Gastroesophageal sphincter (tissue), 3 donors: ENCODE measurements around the gene ARIH1.
"Not testable (repeated sequence)": the region's sequence is repeated elsewhere in the genome, so short reads cannot be mapped to it uniquely, and the experiment has no call there.

Experiments used
- POLR2A ChIP-seq, 2 donors: fragments of 450-650 bp; IDR thresholded peaks; one replicate each; pipeline ENCODE4 v1.6.1; 2017; ENCODE audit warnings: antibody characterized with exemption in 2 of 2, mild to moderate bottlenecking in 2 of 2, moderate library complexity in 1 of 2
- POLR2AphosphoS5 ChIP-seq: sonication (generic); formaldehyde crosslinking; IDR thresholded peaks from one replicate; pipeline ENCODE4 v1.6.1; 2017; ENCODE audit warnings: antibody characterized with exemption
- TF ChIP-seq, protein P1 (sequence below), 4 experiments: fragments of 200-600 bp in 2 of 4; fragments of 450-650 bp in 2 of 4; sonication (generic) in 1 of 4; IDR thresholded peaks; one replicate each; pipeline ENCODE4 v1.5.1; 2017 to 2019; ENCODE audit warnings: antibody characterized with exemption in 4 of 4, mild to moderate bottlenecking in 2 of 4, moderate library complexity in 2 of 4

- TF ChIP-seq, protein P1, sequence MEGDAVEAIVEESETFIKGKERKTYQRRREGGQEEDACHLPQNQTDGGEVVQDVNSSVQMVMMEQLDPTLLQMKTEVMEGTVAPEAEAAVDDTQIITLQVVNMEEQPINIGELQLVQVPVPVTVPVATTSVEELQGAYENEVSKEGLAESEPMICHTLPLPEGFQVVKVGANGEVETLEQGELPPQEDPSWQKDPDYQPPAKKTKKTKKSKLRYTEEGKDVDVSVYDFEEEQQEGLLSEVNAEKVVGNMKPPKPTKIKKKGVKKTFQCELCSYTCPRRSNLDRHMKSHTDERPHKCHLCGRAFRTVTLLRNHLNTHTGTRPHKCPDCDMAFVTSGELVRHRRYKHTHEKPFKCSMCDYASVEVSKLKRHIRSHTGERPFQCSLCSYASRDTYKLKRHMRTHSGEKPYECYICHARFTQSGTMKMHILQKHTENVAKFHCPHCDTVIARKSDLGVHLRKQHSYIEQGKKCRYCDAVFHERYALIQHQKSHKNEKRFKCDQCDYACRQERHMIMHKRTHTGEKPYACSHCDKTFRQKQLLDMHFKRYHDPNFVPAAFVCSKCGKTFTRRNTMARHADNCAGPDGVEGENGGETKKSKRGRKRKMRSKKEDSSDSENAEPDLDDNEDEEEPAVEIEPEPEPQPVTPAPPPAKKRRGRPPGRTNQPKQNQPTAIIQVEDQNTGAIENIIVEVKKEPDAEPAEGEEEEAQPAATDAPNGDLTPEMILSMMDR (IDR thresholded peaks at IDR 0.05): not testable (repeated sequence)
- TF ChIP-seq POLR2A (IDR thresholded peaks at IDR 0.05); POLR2AphosphoS5: not testable (repeated sequence)
Measured at GRCh38 chr15:72628249-72629067, 154.3 kb downstream of the ARIH1 start.
